ENCODE data around the gene SLC16A14. TPM values are rescaled to one million over a fixed set of nuclear protein-coding genes. Genes with fewer than 3 reads are reported as not detected.

Gene SLC16A14
- total and polyA plus RNA-seq, 10 of the 15 experiments (the other 5 are each of a cell fraction or from before 2014, with no cell fraction given): 0.87 to 6.4 (median 4.1) TPM; not detected in 1

DNA sequence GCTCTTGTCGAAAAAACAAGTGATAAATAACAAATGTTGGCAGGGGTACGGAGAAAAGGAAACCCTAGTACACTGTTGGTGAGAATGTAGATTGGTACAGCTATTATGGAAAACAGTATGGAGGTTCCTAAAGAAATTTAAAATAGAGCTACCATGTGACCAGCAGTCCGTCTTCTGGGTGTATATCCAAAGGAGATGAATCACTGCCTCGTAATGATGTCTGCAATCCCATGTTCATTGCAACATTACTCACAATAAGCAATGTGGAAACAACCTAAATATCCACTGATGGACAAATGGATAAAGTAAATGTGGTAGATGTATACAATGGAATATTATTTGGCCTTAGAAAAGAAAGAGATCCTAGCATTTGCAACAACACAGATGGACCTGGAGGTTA is 50.6 kb downstream of the SLC16A14 start:
- ChIA-PET SMC1A (ENCODE audit: uncharacterized antibody, unreplicated experiment) (interaction anchor here (1.2 kb wide), 1 partner anchor 8 kb away, joined by 3 read pairs; no protein-coding TSS in a partner anchor), CTCF (no interaction called here), POLR2A (interaction anchor here (0.5 kb wide), 1 partner anchor 135 kb away, joined by 5 read pairs; no protein-coding TSS in a partner anchor), RAD21 (ENCODE audit: unreplicated experiment) (no interaction called here)
- Histone ChIP-seq H3K27ac (ENCODE audit: control insufficient read depth, insufficient read depth) (no peak overlapping the region), H3K9ac (ENCODE audit: control insufficient read depth, insufficient read depth, low read length) (no peak overlapping the region), H3K79me2 (ENCODE audit: control insufficient read depth, insufficient read depth, low read length) (no peaks in the 10 kb centered on the region), H3K4me2 (ENCODE audit: control insufficient read depth, insufficient read depth) (no peak overlapping the region), H3K36me3 (ENCODE audit: control insufficient read depth in 2 of 2, insufficient read depth in 2 of 2, low read length in 1 of 2) (no peaks in the 10 kb centered on the region), H3K27me3 (replicated peaks in 1 of 2; ENCODE audit: control insufficient read depth in 2 of 2, insufficient read depth in 2 of 2, low read length in 1 of 2) (no peaks in the 10 kb centered on the region), H3K9me3 (replicated peaks; ENCODE audit: control insufficient read depth, insufficient read depth, low read length) (no peaks in the 10 kb centered on the region), H2AFZ (ENCODE audit: control insufficient read depth, low read depth, low read length) (no peak overlapping the region), H4K20me1 (ENCODE audit: control insufficient read depth, insufficient read depth) (no peaks in the 10 kb centered on the region), H3K4me3 (no peak overlapping the region), H3K4me1 (ENCODE audit: control insufficient read depth, insufficient read depth, low read length) (no peaks in the 10 kb centered on the region)
- ATAC-seq (no peak), FAIRE-seq (no peak), DNase-seq (ENCODE audit: low read depth, low spot score) (no peak)
- intact Hi-C loops (cut with micrococcal nuclease; ENCODE audit: unreplicated experiment): no loop called here
- 77% methylated on average over 4 of the region's 4 CpGs for WGBS (ENCODE audit: insufficient coverage, insufficient replicate concordance, low lambda C conversion rate, missing lambda C conversion rate)
- in situ Hi-C loops (cut with MboI): no loop called here
- no TSS peak for BruUV-seq (replicated peaks)
- TF ChIP-seq HDGF (IDR thresholded peaks at IDR 0.05) (no peak), NR2F1 (conservative IDR thresholded peaks at IDR 0.05) (no peak), ATF7 (IDR thresholded peaks at IDR 0.05; ENCODE audit: low read depth) (no peak), STAT1 (conservative IDR thresholded peaks at IDR 0.05) (no peak), SRF (IDR thresholded peaks at IDR 0.05; ENCODE audit: low read depth in 2 of 2, low read length in 2 of 2) (no peak), ZBED1 (IDR thresholded peaks at IDR 0.05; ENCODE audit: borderline replicate concordance) (no peak), TCF12 (IDR thresholded peaks at IDR 0.05; ENCODE audit: low read depth, low read length) (no peak), MYB (IDR thresholded peaks at IDR 0.05; ENCODE audit: borderline replicate concordance, low read depth, low read length) (no peak)
- TF ChIP-seq, protein P1, sequence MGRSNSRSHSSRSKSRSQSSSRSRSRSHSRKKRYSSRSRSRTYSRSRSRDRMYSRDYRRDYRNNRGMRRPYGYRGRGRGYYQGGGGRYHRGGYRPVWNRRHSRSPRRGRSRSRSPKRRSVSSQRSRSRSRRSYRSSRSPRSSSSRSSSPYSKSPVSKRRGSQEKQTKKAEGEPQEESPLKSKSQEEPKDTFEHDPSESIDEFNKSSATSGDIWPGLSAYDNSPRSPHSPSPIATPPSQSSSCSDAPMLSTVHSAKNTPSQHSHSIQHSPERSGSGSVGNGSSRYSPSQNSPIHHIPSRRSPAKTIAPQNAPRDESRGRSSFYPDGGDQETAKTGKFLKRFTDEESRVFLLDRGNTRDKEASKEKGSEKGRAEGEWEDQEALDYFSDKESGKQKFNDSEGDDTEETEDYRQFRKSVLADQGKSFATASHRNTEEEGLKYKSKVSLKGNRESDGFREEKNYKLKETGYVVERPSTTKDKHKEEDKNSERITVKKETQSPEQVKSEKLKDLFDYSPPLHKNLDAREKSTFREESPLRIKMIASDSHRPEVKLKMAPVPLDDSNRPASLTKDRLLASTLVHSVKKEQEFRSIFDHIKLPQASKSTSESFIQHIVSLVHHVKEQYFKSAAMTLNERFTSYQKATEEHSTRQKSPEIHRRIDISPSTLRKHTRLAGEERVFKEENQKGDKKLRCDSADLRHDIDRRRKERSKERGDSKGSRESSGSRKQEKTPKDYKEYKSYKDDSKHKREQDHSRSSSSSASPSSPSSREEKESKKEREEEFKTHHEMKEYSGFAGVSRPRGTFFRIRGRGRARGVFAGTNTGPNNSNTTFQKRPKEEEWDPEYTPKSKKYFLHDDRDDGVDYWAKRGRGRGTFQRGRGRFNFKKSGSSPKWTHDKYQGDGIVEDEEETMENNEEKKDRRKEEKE (IDR thresholded peaks at IDR 0.05): no peak
- TF ChIP-seq, protein P2, sequence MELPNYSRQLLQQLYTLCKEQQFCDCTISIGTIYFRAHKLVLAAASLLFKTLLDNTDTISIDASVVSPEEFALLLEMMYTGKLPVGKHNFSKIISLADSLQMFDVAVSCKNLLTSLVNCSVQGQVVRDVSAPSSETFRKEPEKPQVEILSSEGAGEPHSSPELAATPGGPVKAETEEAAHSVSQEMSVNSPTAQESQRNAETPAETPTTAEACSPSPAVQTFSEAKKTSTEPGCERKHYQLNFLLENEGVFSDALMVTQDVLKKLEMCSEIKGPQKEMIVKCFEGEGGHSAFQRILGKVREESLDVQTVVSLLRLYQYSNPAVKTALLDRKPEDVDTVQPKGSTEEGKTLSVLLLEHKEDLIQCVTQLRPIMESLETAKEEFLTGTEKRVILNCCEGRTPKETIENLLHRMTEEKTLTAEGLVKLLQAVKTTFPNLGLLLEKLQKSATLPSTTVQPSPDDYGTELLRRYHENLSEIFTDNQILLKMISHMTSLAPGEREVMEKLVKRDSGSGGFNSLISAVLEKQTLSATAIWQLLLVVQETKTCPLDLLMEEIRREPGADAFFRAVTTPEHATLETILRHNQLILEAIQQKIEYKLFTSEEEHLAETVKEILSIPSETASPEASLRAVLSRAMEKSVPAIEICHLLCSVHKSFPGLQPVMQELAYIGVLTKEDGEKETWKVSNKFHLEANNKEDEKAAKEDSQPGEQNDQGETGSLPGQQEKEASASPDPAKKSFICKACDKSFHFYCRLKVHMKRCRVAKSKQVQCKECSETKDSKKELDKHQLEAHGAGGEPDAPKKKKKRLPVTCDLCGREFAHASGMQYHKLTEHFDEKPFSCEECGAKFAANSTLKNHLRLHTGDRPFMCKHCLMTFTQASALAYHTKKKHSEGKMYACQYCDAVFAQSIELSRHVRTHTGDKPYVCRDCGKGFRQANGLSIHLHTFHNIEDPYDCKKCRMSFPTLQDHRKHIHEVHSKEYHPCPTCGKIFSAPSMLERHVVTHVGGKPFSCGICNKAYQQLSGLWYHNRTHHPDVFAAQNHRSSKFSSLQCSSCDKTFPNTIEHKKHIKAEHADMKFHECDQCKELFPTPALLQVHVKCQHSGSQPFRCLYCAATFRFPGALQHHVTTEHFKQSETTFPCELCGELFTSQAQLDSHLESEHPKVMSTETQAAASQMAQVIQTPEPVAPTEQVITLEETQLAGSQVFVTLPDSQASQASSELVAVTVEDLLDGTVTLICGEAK (IDR thresholded peaks at IDR 0.05; ENCODE audit: borderline replicate concordance): no peak
- TF ChIP-seq, protein P3, sequence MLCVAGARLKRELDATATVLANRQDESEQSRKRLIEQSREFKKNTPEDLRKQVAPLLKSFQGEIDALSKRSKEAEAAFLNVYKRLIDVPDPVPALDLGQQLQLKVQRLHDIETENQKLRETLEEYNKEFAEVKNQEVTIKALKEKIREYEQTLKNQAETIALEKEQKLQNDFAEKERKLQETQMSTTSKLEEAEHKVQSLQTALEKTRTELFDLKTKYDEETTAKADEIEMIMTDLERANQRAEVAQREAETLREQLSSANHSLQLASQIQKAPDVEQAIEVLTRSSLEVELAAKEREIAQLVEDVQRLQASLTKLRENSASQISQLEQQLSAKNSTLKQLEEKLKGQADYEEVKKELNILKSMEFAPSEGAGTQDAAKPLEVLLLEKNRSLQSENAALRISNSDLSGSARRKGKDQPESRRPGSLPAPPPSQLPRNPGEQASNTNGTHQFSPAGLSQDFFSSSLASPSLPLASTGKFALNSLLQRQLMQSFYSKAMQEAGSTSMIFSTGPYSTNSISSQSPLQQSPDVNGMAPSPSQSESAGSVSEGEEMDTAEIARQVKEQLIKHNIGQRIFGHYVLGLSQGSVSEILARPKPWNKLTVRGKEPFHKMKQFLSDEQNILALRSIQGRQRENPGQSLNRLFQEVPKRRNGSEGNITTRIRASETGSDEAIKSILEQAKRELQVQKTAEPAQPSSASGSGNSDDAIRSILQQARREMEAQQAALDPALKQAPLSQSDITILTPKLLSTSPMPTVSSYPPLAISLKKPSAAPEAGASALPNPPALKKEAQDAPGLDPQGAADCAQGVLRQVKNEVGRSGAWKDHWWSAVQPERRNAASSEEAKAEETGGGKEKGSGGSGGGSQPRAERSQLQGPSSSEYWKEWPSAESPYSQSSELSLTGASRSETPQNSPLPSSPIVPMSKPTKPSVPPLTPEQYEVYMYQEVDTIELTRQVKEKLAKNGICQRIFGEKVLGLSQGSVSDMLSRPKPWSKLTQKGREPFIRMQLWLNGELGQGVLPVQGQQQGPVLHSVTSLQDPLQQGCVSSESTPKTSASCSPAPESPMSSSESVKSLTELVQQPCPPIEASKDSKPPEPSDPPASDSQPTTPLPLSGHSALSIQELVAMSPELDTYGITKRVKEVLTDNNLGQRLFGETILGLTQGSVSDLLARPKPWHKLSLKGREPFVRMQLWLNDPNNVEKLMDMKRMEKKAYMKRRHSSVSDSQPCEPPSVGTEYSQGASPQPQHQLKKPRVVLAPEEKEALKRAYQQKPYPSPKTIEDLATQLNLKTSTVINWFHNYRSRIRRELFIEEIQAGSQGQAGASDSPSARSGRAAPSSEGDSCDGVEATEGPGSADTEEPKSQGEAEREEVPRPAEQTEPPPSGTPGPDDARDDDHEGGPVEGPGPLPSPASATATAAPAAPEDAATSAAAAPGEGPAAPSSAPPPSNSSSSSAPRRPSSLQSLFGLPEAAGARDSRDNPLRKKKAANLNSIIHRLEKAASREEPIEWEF (IDR thresholded peaks at IDR 0.05; ENCODE audit: insufficient replicate concordance, low read depth, low read length): no peak
- TF ChIP-seq, protein P4, sequence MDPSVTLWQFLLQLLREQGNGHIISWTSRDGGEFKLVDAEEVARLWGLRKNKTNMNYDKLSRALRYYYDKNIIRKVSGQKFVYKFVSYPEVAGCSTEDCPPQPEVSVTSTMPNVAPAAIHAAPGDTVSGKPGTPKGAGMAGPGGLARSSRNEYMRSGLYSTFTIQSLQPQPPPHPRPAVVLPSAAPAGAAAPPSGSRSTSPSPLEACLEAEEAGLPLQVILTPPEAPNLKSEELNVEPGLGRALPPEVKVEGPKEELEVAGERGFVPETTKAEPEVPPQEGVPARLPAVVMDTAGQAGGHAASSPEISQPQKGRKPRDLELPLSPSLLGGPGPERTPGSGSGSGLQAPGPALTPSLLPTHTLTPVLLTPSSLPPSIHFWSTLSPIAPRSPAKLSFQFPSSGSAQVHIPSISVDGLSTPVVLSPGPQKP (IDR thresholded peaks at IDR 0.05; ENCODE audit: low read depth, low read length): no peak

All from GM12878 (cell line).